GM12878 (cell line): Measurements from ENCODE around the gene ASIC3. TPM values are rescaled to one million over a fixed set of nuclear protein-coding genes. Genes with fewer than 3 reads are reported as not detected.

ENCODE experiments used
- ATAC-seq: fragments of 200-7000 bp; cut with Tn5 transposase; 3 replicates; pipeline ENCODE4 v1.9.1; 2020; ENCODE audit warnings: mild to moderate bottlenecking, moderate library complexity
- BruUV-seq: library from RNA; stranded (reverse); fragments of 400-500 nt; replicated peaks from 2 replicates; lab custom pipeline; 2021; lab: Mats Ljungman, UMichigan
- CTCF ChIA-PET: fragments of 300-600 bp; sonication (Branson Sonifier 250); formaldehyde crosslinking; extraction: SDS; loops from one replicate; lab custom pipeline; 2021; ENCODE audit warnings: inconsistent platforms; lab: Yijun Ruan, JAX
- POLR2A ChIA-PET: fragments of 350-600 bp; formaldehyde crosslinking; extraction: SDS; loops from one replicate; lab custom pipeline; 2021; ENCODE audit warnings: inconsistent platforms; lab: Charles Lee
- RAD21 ChIA-PET: fragments of 300-600 bp; sonication (Branson Sonifier 250); formaldehyde crosslinking; loops from one replicate; lab custom pipeline; 2023; ENCODE audit warnings: antibody characterized with exemption; ENCODE audit not compliant: unreplicated experiment; lab: Charles Lee
- SMC1A ChIA-PET: fragments of 300-600 bp; sonication (Branson Sonifier 250); formaldehyde crosslinking; loops from one replicate; lab custom pipeline; 2023; ENCODE audit not compliant: unreplicated experiment, uncharacterized antibody; lab: Charles Lee
- DNase-seq: peaks from one replicate; pipeline ENCODE4 v3.0.0-alpha.2; 2011; ENCODE audit warnings: low read depth, low spot score
- FAIRE-seq: peaks from 3 replicates; lab custom pipeline; 2011; peaks lifted over from hg19 to GRCh38; lab: Jason Lieb, UNC
- H2AFZ ChIP-seq: 2 replicates; pipeline ENCODE4 v1.6.0; 2011; ENCODE audit warnings: low read depth, low read length, control low read depth; ENCODE audit not compliant: control insufficient read depth
- H3K27ac ChIP-seq: 2 replicates; pipeline ENCODE4 v1.5.1; 2011; ENCODE audit warnings: control low read depth; ENCODE audit not compliant: control insufficient read depth, insufficient read depth
- H3K27me3 ChIP-seq, 2 experiments: replicated peaks in 1 of 2; 2 replicates each; pipeline versions ENCODE4 v1.6.0 to v1.6.1; 2011; ENCODE audit warnings: low read length in 1 of 2; ENCODE audit not compliant: control insufficient read depth in 2 of 2, insufficient read depth in 2 of 2
- H3K36me3 ChIP-seq, 2 experiments: 2 replicates each; pipeline ENCODE4 v1.5.1; 2011; ENCODE audit warnings: low read length in 1 of 2; ENCODE audit not compliant: control insufficient read depth in 2 of 2, insufficient read depth in 2 of 2
- H3K4me1 ChIP-seq: 2 replicates; pipeline ENCODE4 v1.6.1; 2011; ENCODE audit warnings: mild to moderate bottlenecking, low read length, moderate library complexity, mixed read lengths; ENCODE audit not compliant: control insufficient read depth, insufficient read depth
- H3K4me2 ChIP-seq: 2 replicates; pipeline ENCODE4 v1.6.0; 2011; ENCODE audit warnings: control low read depth; ENCODE audit not compliant: control insufficient read depth, insufficient read depth
- H3K4me3 ChIP-seq: fragments of 200-600 bp; sonication (generic); 2 replicates; pipeline ENCODE4 v1.5.1; 2016
- H3K79me2 ChIP-seq: 2 replicates; pipeline ENCODE4 v1.6.0; 2011; ENCODE audit warnings: low read length; ENCODE audit not compliant: control insufficient read depth, insufficient read depth
- H3K9ac ChIP-seq: 2 replicates; pipeline ENCODE4 v1.8.0; 2011; ENCODE audit warnings: low read length, control low read depth, mixed read lengths; ENCODE audit not compliant: control insufficient read depth, insufficient read depth
- H3K9me3 ChIP-seq: replicated peaks from 3 replicates; pipeline ENCODE4 v1.5.1; 2011; ENCODE audit warnings: mild to moderate bottlenecking, low read length; ENCODE audit not compliant: control insufficient read depth, insufficient read depth
- H4K20me1 ChIP-seq: 2 replicates; pipeline ENCODE4 v1.6.0; 2011; ENCODE audit not compliant: control insufficient read depth, insufficient read depth
- GATAD2B ChIP-seq: fragments of 450-650 bp; conservative IDR thresholded peaks from 2 replicates; pipeline ENCODE4 v1.6.1; 2017; ENCODE audit warnings: low read depth, mild to moderate bottlenecking, moderate library complexity
- JUND ChIP-seq: IDR thresholded peaks from 2 replicates; pipeline ENCODE4 v1.6.1; 2012; ENCODE audit warnings: low read depth, mild to moderate bottlenecking, low read length, improper control_type of control experiment, moderate library complexity
- MTA2 ChIP-seq: fragments of 450-650 bp; IDR thresholded peaks from 2 replicates; pipeline ENCODE4 v1.6.1; 2016; ENCODE audit warnings: low read depth, mild to moderate bottlenecking, moderate library complexity
- MYB ChIP-seq: fragments of 150-350 bp; IDR thresholded peaks from 2 replicates; pipeline ENCODE4 v1.6.1; 2014; ENCODE audit warnings: mild to moderate bottlenecking, low read depth, low read length, borderline replicate concordance
- NKRF ChIP-seq: fragments of 450-650 bp; conservative IDR thresholded peaks from 2 replicates; pipeline ENCODE4 v1.6.1; 2017; ENCODE audit warnings: mild to moderate bottlenecking, moderate library complexity
- NR2C1 ChIP-seq: fragments of 450-650 bp; IDR thresholded peaks from 2 replicates; pipeline ENCODE4 v1.6.1; 2017; ENCODE audit warnings: antibody characterized with exemption, mild to moderate bottlenecking, moderate library complexity
- PAX5 ChIP-seq: IDR thresholded peaks from 2 replicates; pipeline ENCODE4 v1.6.1; 2011; ENCODE audit warnings: low read depth, low read length, borderline replicate concordance
- PAX8 ChIP-seq: fragments of 450-650 bp; IDR thresholded peaks from 2 replicates; pipeline ENCODE4 v1.6.1; 2017; ENCODE audit warnings: mild to moderate bottlenecking, moderate library complexity
- PBX3 ChIP-seq: IDR thresholded peaks from 2 replicates; pipeline ENCODE4 v1.6.1; 2011; ENCODE audit warnings: mild to moderate bottlenecking, low read depth, low read length, moderate library complexity; ENCODE audit not compliant: insufficient replicate concordance
- PML ChIP-seq: IDR thresholded peaks from 2 replicates; pipeline ENCODE4 v1.6.1; 2012; ENCODE audit warnings: low read length, inconsistent platforms
- SMAD1 ChIP-seq: fragments of 450-650 bp; IDR thresholded peaks from 2 replicates; pipeline ENCODE4 v1.6.1; 2018; ENCODE audit warnings: mild to moderate bottlenecking, low read depth; ENCODE audit not compliant: partially characterized antibody
- SMC3 ChIP-seq: IDR thresholded peaks from 2 replicates; pipeline ENCODE4 v1.6.1; 2011; ENCODE audit warnings: low read length, improper control_type of control experiment, borderline replicate concordance
- TAF1 ChIP-seq: IDR thresholded peaks from 2 replicates; pipeline ENCODE4 v1.6.1; 2011; ENCODE audit warnings: mild to moderate bottlenecking, low read depth, low read length, borderline replicate concordance
- USF2 ChIP-seq: IDR thresholded peaks from 2 replicates; pipeline ENCODE4 v1.6.1; 2011; ENCODE audit warnings: low read depth, low read length, improper control_type of control experiment, borderline replicate concordance
- ZNF207 ChIP-seq: fragments of 450-650 bp; IDR thresholded peaks from 2 replicates; pipeline ENCODE4 v1.6.1; 2014; ENCODE audit warnings: antibody characterized with exemption, mild to moderate bottlenecking, borderline replicate concordance
- ZNF24 ChIP-seq: fragments of 450-650 bp; IDR thresholded peaks from 2 replicates; pipeline ENCODE4 v1.6.1; 2017; ENCODE audit warnings: antibody characterized with exemption, mild to moderate bottlenecking
- ZNF274 ChIP-seq: IDR thresholded peaks from one replicate; pipeline ENCODE4 v1.8.0; 2011; ENCODE audit not compliant: insufficient read length, insufficient read depth
- WGBS: methylation state at CpG from one replicate; pipeline ENCODE4 v1.1.6; 2016; ENCODE audit warnings: low lambda C conversion rate; ENCODE audit not compliant: insufficient replicate concordance, insufficient coverage; ENCODE audit errors: missing lambda C conversion rate; 5-methylcytosine and 5-hydroxymethylcytosine counted together
- in situ Hi-C: fragments of 300-500 bp; cut with MboI; formaldehyde crosslinking; loops from 9 replicates; pipeline ENCODE4 v1.14.3; 2018; ENCODE audit warnings: mixed read lengths
- intact Hi-C: fragments of 100-400 bp; cut with micrococcal nuclease; formaldehyde crosslinking; loops from one replicate; pipeline ENCODE4 v1.14.2; 2022; ENCODE audit not compliant: unreplicated experiment
- polyA plus RNA-seq, 11 experiments: library from polyadenylated mRNA; depleted of rRNA in 4 of 11; unstranded in 6 of 11; stranded (reverse) in 5 of 11; fragments of >200 nt; fragmentation: Nextera tagmentation in 4 of 11; fragmentation: Illumina TruSeq in 1 of 11; extraction: Ambion mirVana in 4 of 11; extraction: Trizol in 1 of 11; gene quantifications; 1 replicate in 1 of 11; 2 replicates in 10 of 11; pipeline versions ENCODE4 v1.2.1 to v1.2.3, GENCODE V29; 2011 to 2016; ENCODE audit warnings: inconsistent platforms in 2 of 11, missing spikeins in 2 of 11, low read depth in 1 of 11
- total RNA-seq, 4 experiments: library from RNA; depleted of rRNA in 3 of 4; stranded (reverse); fragments of >200 nt in 3 of 4; fragmentation: Illumina TruSeq in 1 of 4; extraction: Trizol in 1 of 4; gene quantifications; 2 replicates each; pipeline versions ENCODE4 v1.2.1 to v1.2.3, GENCODE V29; 2013 to 2021

Gene ASIC3
- total and polyA plus RNA-seq, 10 of the 15 experiments (the other 5 are each of a cell fraction or from before 2014, with no cell fraction given) = 0.07 to 1.0 (median 0.44) TPM; not detected in 4

- SMC1A ChIA-PET = no interaction called here
- ATAC-seq = no peak
- no peak for TF ChIP-seq USF2
- TF ChIP-seq ZNF274 = no peak
- TF ChIP-seq MYB = no peak
- TF ChIP-seq NR2C1 = no peak
- no peak for TF ChIP-seq MTA2
- no peak for TF ChIP-seq SMC3
- no peak for TF ChIP-seq SMAD1
- TF ChIP-seq PML = no peak
- TF ChIP-seq ZNF207 = no peak
- no peak for TF ChIP-seq ZNF24
- no peak for TF ChIP-seq PAX5
- no peak for TF ChIP-seq TAF1
- no peak for TF ChIP-seq GATAD2B
- TF ChIP-seq JUND = no peak
- no peak for TF ChIP-seq PAX8
- no peak for TF ChIP-seq PBX3
- no peak for TF ChIP-seq NKRF
- TF ChIP-seq, all 136 proteins: peak for 0
- no peak overlapping the region for H3K4me3 ChIP-seq
- no peaks in the 10 kb centered on the region for H3K36me3 ChIP-seq
- POLR2A ChIA-PET = no interaction called here
- no peaks in the 10 kb centered on the region for H3K9me3 ChIP-seq
- no peaks in the 10 kb centered on the region for H4K20me1 ChIP-seq
- no peak for DNase-seq
- no peak overlapping the region for H3K27ac ChIP-seq
- RAD21 ChIA-PET = no interaction called here
- CTCF ChIA-PET = interaction anchor here (1.1 to 1.9 kb wide), 3 partner anchors 12 to 54 kb away, joined by 4 to 5 read pairs (median 4); partner anchors contain the start of gene ABCB8
- no peak overlapping the region for H3K9ac ChIP-seq
- H3K4me1 ChIP-seq = peaks cover 9% of the 10 kb centered on the region
- FAIRE-seq = no peak
- in situ Hi-C loops = no loop called here
- no peaks in the 10 kb centered on the region for H3K79me2 ChIP-seq
- H3K27me3 ChIP-seq = peaks cover 8 to 10% of the 10 kb centered on the region in 2 experiments; a peak in 3 of 4 replicates
- BruUV-seq = no TSS peak
- no peak overlapping the region for H3K4me2 ChIP-seq
- 46% methylated on average over 5 of the region's 8 CpGs for WGBS
- intact Hi-C loops = no loop called here
- H2AFZ ChIP-seq = no peak overlapping the region
Observed at GRCh38 chr7:151016505-151016904, 31.8 kb upstream of the ASIC3 start.
